Upper lobe of left lung (tissue), 6 donors: ENCODE data around the gene DNLZ. TPM values are rescaled to one million over a fixed set of nuclear protein-coding genes. Genes with fewer than 3 reads are reported as not detected.
A peak's percentile ranks its signal among the peaks of the same experiment; 100 is the strongest.

Experiments
- ATAC-seq, 2 donors: fragments of 200-7000 bp; cut with Tn5 transposase; one replicate each; pipeline ENCODE4 v1.9.1; 2022; ENCODE audit warnings: mild to moderate bottlenecking in 2 of 2, moderate library complexity in 2 of 2; ENCODE audit not compliant: low FRiP score in 2 of 2
- DNase-seq, 2 donors: peaks; one replicate each; pipeline ENCODE4 v3.0.0-alpha.2; 2019 to 2020
- H3K27ac ChIP-seq, 4 donors: fragments of 200-600 bp; sonication (generic); one replicate each; pipeline ENCODE4 v1.5.1; 2016 to 2019
- H3K27me3 ChIP-seq, 4 donors: fragments of 200-600 bp; sonication (generic); one replicate each; pipeline ENCODE4 v1.5.1; 2017 to 2019
- H3K36me3 ChIP-seq, 4 donors: fragments of 200-600 bp; sonication (generic); one replicate each; pipeline ENCODE4 v1.5.1; 2016 to 2019
- H3K4me1 ChIP-seq, 4 donors: fragments of 200-600 bp; sonication (generic); one replicate each; pipeline ENCODE4 v1.5.1; 2018 to 2019
- H3K4me3 ChIP-seq, 4 donors: fragments of 200-600 bp; sonication (generic); one replicate each; pipeline ENCODE4 v1.5.1; 2017 to 2019; ENCODE audit warnings: mild to moderate bottlenecking in 2 of 4, moderate library complexity in 1 of 4
- H3K9me3 ChIP-seq, 4 donors: fragments of 200-600 bp; sonication (generic); one replicate each; pipeline ENCODE4 v1.5.1; 2018 to 2019
- EP300 ChIP-seq, 4 donors: sonication (generic); formaldehyde crosslinking; IDR thresholded peaks; one replicate each; pipeline ENCODE4 v1.5.1; 2017; ENCODE audit warnings: antibody characterized with exemption in 4 of 4, control low read depth in 2 of 4
- POLR2A ChIP-seq, 4 donors: fragments of 450-650 bp; IDR thresholded peaks; one replicate each; pipeline ENCODE4 v1.5.1; 2016 to 2017; ENCODE audit warnings: antibody characterized with exemption in 4 of 4, mild to moderate bottlenecking in 2 of 4
- POLR2AphosphoS5 ChIP-seq, 2 donors: sonication (generic); formaldehyde crosslinking; IDR thresholded peaks; one replicate each; pipeline ENCODE4 v1.5.1; 2017; ENCODE audit warnings: antibody characterized with exemption in 2 of 2
- WGBS, 2 donors: methylation state at CpG; one replicate each; pipeline ENCODE4 v1.1.5; 2017 to 2018; 5-methylcytosine and 5-hydroxymethylcytosine counted together
- total RNA-seq, 6 donors: library from RNA; depleted of rRNA in 4 of 6; stranded (reverse); fragments of >200 nt in 4 of 6; gene quantifications; one replicate each; pipeline versions ENCODE4 v1.1.0 to v1.2.1, GENCODE V29; 2016 to 2021
- TF ChIP-seq, protein P1 (sequence below), 6 experiments: fragments of 450-650 bp in 4 of 6; fragments of 200-600 bp in 2 of 6; sonication (generic) in 2 of 6; IDR thresholded peaks; one replicate each; pipeline ENCODE4 v1.5.1; 2016 to 2019; ENCODE audit warnings: antibody characterized with exemption in 6 of 6
- donor health status: DM: no; HTN: no; CAD: no; lungs with moderate emphysema.
- donor health status: DM: no; HTN: yes; CAD: no; lungs with severe emphysema.

The DNLZ gene
- total RNA-seq, 6 donors from 2014 or later = 5.2 to 35.9 (median 19.4) TPM

DNA sequence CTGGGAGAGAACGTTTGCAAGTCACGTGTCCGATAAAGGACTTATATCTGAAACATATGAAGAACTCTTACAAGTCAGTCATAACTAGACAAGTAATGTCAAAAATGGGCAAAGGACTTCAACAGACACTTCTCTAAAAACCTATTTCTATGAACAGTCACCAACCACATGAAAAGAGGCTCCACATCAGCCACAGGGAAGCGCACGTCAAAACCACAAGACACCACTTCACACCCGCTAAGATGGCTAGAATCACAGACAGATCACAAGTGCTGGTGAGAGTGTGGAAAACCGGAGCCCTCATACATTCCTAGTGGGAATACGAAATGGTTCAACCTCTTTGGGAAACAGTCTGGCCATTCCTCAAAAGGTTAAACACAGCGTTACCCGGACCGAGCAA lies 21.5 kb upstream of the DNLZ start:
- Histone ChIP-seq H3K4me3 (no peak overlapping the region), H3K27me3 (no peaks in the 10 kb centered on the region), H3K27ac (no peak overlapping the region), H3K9me3 (no peaks in the 10 kb centered on the region), H3K36me3 (peaks cover 8 to 97% (median 84%) of the 10 kb centered on the region in 4 donors), H3K4me1 (no peaks in the 10 kb centered on the region)
- 76 to 82% methylated on average over 11 of the region's 11 CpGs for WGBS, 2 donors
- ATAC-seq = no peak
- TF ChIP-seq, protein P1, sequence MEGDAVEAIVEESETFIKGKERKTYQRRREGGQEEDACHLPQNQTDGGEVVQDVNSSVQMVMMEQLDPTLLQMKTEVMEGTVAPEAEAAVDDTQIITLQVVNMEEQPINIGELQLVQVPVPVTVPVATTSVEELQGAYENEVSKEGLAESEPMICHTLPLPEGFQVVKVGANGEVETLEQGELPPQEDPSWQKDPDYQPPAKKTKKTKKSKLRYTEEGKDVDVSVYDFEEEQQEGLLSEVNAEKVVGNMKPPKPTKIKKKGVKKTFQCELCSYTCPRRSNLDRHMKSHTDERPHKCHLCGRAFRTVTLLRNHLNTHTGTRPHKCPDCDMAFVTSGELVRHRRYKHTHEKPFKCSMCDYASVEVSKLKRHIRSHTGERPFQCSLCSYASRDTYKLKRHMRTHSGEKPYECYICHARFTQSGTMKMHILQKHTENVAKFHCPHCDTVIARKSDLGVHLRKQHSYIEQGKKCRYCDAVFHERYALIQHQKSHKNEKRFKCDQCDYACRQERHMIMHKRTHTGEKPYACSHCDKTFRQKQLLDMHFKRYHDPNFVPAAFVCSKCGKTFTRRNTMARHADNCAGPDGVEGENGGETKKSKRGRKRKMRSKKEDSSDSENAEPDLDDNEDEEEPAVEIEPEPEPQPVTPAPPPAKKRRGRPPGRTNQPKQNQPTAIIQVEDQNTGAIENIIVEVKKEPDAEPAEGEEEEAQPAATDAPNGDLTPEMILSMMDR (IDR thresholded peaks at IDR 0.05) = no peak
- TF ChIP-seq POLR2A (IDR thresholded peaks at IDR 0.05) = no peak
- no peak for TF ChIP-seq EP300 (IDR thresholded peaks at IDR 0.05)
- no peak for TF ChIP-seq POLR2AphosphoS5 (IDR thresholded peaks at IDR 0.05)
- DNase-seq = no peak

DNA sequence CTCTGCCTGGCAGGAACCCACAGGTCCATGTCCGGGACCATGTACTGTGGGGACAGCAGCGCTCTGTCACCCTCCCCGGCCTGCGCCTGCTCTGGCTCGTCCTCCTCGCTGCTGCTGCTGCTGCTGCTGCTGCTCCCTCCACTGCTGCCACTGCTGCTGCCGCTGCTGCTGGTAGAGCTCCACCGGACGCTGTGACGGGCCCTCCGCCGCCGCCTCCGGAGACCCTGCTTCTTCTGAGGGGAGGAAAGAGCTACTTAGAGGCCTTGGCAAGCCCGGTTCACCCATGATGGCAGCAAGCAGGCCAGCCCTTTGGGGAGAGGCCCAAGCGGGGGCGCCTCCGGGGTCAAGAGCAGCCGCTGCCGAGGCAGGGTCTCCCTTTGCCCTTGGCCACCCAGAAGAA lies 19.9 kb upstream of the DNLZ start:
- no peaks in the 10 kb centered on the region for H3K4me1 ChIP-seq
- WGBS, 2 donors = 96% methylated on average over 20 of the region's 20 CpGs; no CpG with 5 or more reads in 1 of the 2 donors
- no peaks in the 10 kb centered on the region for H3K9me3 ChIP-seq
- DNase-seq (peak in 1 of 2 donors; percentile 80), ATAC-seq (no peak)
- no peaks in the 10 kb centered on the region for H3K27me3 ChIP-seq
- TF ChIP-seq POLR2A (IDR thresholded peaks at IDR 0.05) (no peak), EP300 (IDR thresholded peaks at IDR 0.05) (no peak), POLR2AphosphoS5 (IDR thresholded peaks at IDR 0.05) (no peak)
- TF ChIP-seq, protein P1 (IDR thresholded peaks at IDR 0.05) = no peak
- H3K4me3 ChIP-seq = no peak overlapping the region
- H3K27ac ChIP-seq = no peak overlapping the region
- peaks cover 7 to 97% (median 80%) of the 10 kb centered on the region in 4 donors for H3K36me3 ChIP-seq

DNA sequence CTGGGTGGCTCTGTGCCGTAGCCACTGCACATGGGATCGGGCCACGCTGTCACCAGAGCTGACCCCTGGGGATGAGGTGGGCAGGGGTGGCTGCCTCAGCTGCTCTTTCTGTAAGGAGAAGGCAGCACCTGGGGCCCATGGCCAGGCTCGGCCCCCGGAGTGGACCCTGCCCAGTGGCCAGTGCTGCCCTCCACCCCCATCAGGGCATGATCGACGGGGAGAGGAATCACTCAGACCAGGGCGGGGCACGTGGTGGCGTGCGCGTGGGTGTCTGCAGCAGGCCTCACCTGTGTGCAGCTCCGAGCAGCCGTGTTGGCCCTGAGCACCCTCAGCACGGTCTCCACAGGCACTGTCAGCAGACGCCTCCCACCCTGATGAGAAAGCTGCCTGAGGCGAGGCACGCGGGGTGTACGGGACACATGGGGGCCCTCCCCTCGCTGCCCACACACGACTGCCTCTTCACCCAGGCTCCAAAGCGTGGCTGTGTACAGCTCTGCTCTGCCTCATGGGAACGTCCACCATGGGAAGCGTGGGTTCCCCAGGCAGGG lies 18.5 kb upstream of the DNLZ start:
- ATAC-seq (no peak), DNase-seq (peak in 1 of 2 donors; percentile 77)
- H3K9me3 ChIP-seq = no peaks in the 10 kb centered on the region
- H3K4me3 ChIP-seq = no peak overlapping the region
- H3K4me1 ChIP-seq = no peaks in the 10 kb centered on the region
- WGBS, 2 donors = 95 to 97% methylated on average over 3 to 14 of the region's 25 CpGs
- H3K27me3 ChIP-seq = no peaks in the 10 kb centered on the region
- no peak overlapping the region for H3K27ac ChIP-seq
- TF ChIP-seq, protein P1 (IDR thresholded peaks at IDR 0.05) = no peak
- no peak for TF ChIP-seq POLR2AphosphoS5 (IDR thresholded peaks at IDR 0.05)
- no peak for TF ChIP-seq POLR2A (IDR thresholded peaks at IDR 0.05)
- TF ChIP-seq EP300 (IDR thresholded peaks at IDR 0.05) = no peak
- H3K36me3 ChIP-seq = peaks cover 0 to 85% (median 67%) of the 10 kb centered on the region in 4 donors

DNA sequence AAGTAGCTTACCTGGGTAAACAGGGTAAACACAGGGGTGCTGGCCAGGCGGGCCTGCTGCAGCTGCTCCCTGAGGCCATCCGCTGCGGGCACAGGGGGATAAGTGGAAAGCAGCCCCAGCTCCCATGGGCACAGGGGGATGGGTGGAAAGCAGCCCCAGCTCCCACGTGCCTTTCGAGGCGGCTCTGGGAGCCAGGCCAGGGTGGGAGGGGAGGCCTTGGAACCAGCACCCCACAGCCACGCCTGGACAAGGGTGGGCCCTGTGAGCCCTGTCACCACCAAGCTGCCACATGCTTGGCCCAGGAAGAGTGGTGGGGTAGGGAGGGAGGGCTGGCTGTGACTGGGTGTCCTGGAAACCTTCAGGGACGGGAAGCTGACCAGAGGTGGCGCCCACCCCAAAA lies 17.8 kb upstream of the DNLZ start:
- Histone ChIP-seq H3K4me1 (no peaks in the 10 kb centered on the region), H3K27ac (no peak overlapping the region), H3K9me3 (no peaks in the 10 kb centered on the region), H3K27me3 (no peaks in the 10 kb centered on the region), H3K4me3 (no peak overlapping the region), H3K36me3 (peaks cover 0 to 79% (median 62%) of the 10 kb centered on the region in 4 donors)
- WGBS, 2 donors = 87 to 96% methylated on average over 5 to 7 of the region's 9 CpGs
- DNase-seq (peak in 1 of 2 donors; percentile 68), ATAC-seq (no peak)
- TF ChIP-seq, protein P1 (IDR thresholded peaks at IDR 0.05) = no peak
- TF ChIP-seq POLR2A (IDR thresholded peaks at IDR 0.05) = no peak
- no peak for TF ChIP-seq EP300 (IDR thresholded peaks at IDR 0.05)
- no peak for TF ChIP-seq POLR2AphosphoS5 (IDR thresholded peaks at IDR 0.05)

DNA sequence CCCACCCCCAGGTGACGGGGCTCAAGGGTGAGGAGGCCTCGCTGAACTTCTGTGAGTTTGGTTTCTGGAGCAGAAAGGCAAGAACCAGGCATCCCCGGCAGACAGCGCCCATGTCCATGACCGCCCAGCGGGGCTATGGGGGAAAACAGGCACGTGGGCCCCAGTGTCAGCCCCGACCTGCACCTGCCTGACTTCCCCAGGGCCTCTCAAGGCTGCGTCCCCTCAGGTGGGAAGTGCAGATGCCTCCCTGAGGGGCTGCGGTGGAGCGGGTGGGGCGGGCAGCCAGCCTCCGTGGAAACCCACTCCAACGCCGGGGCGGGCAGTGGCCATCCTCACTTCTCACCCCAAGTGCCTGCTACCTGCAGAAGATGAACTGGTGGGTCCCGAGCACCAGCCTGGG lies 16.8 kb upstream of the DNLZ start:
- no peak overlapping the region for H3K4me3 ChIP-seq
- no peak for ATAC-seq
- H3K36me3 ChIP-seq = peaks cover 0 to 72% (median 59%) of the 10 kb centered on the region in 4 donors
- no peaks in the 10 kb centered on the region for H3K9me3 ChIP-seq
- H3K27ac ChIP-seq = no peak overlapping the region
- 95% methylated on average over 16 of the region's 17 CpGs; no CpG with 5 or more reads in 1 of the 2 donors for WGBS, 2 donors
- peak in 1 of 2 donors; percentile 80 for DNase-seq
- TF ChIP-seq, protein P1 (IDR thresholded peaks at IDR 0.05) = no peak
- TF ChIP-seq POLR2AphosphoS5 (IDR thresholded peaks at IDR 0.05) (no peak), POLR2A (IDR thresholded peaks at IDR 0.05) (no peak), EP300 (IDR thresholded peaks at IDR 0.05) (no peak)
- H3K4me1 ChIP-seq = no peaks in the 10 kb centered on the region
- H3K27me3 ChIP-seq = no peaks in the 10 kb centered on the region
